PC-3 (cell line): ENCODE measurements around the gene ACKR1.

Source experiments
- CTCF ChIP-seq: fragments of 300-600 bp; sonication (generic); conservative IDR thresholded peaks from 2 replicates; pipeline ENCODE4 v1.5.1; 2017; ENCODE audit warnings: antibody characterized with exemption, low read depth, mild to moderate bottlenecking, low read length
- EZH2 ChIP-seq: fragments of 300-600 bp; sonication (generic); IDR thresholded peaks from one replicate; pipeline ENCODE4 v1.6.1; 2017; ENCODE audit warnings: antibody characterized with exemption, mild to moderate bottlenecking, low read length; ENCODE audit not compliant: unreplicated experiment
- EZH2phosphoT487 ChIP-seq: fragments of 300-600 bp; sonication (generic); IDR thresholded peaks from 2 replicates; pipeline ENCODE4 v1.6.1; 2018; ENCODE audit warnings: mild to moderate bottlenecking, antibody characterized with exemption, low read length, borderline replicate concordance

GRCh38 chr1:159168043-159168442, 36.6 kb upstream of the ACKR1 start:
- TF ChIP-seq CTCF (no peak), EZH2phosphoT487 (no peak), EZH2 (no peak)
